Kidney capillary endothelial cell (primary cell): ENCODE measurements around the gene ROGDI.

Experiments
- DNase-seq: peaks from one replicate; pipeline ENCODE4 v3.0.0-alpha.2; 2018; ENCODE audit warnings: low spot score

The ROGDI gene, protein sequence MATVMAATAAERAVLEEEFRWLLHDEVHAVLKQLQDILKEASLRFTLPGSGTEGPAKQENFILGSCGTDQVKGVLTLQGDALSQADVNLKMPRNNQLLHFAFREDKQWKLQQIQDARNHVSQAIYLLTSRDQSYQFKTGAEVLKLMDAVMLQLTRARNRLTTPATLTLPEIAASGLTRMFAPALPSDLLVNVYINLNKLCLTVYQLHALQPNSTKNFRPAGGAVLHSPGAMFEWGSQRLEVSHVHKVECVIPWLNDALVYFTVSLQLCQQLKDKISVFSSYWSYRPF

DNA sequence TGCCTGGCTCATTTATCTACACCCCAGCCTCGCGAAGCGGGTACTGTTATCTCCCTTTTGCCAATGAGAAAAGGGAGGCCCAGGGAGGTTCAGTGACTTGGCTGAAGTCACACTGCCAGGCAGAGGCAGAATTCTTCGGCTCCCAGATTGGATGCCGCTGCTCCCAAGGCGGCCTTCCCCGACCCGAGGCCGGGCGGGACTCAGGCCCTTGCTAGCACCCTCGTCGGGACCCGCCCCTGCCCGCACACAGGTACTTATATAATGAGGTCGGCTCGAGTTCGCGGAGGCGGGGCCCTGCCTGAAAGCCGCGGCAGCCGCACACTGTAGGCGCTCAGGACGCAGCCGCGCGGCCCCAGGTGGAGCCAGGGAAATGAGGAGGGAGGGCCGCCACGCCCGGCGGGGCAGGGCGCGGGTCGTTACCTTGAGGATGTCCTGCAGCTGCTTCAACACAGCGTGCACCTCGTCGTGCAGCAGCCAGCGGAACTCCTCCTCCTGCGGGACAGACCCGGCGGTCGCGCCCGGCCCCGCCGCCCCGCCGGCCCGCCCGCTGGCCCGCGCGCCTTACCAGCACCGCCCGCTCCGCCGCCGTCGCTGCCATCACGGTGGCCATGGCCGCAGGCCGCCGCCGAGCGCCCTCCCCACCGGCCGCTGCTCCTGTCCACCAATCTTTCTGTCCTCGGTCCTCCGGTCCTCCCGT is at the start of gene ROGDI:
Gene ROGDI (minus strand): TSS at position 672 of the 697 bp plus-strand sequence. CDS start 62 bp downstream, at position 610.
- peak; percentile 29 for DNase-seq

DNA sequence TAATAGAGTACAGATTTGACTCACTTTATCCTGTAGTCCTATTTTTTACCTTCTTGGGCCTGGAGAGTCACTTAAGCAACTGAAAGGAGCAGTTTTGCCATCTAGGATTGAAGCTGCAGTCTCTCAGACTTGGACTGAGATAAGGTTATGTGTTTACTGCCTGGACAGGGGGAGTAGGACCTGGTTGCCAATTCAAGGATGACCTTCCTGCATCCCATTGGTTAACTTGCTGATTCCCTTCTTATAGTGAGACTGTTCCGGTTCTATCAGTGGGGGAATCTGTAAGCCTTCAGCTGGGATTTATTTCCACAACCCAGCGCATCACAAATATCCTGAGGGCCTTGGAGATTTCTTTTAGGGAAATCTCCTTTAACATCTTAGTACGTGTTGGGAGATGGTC is 47.8 kb upstream of the ROGDI start:
- DNase-seq = no peak

DNA sequence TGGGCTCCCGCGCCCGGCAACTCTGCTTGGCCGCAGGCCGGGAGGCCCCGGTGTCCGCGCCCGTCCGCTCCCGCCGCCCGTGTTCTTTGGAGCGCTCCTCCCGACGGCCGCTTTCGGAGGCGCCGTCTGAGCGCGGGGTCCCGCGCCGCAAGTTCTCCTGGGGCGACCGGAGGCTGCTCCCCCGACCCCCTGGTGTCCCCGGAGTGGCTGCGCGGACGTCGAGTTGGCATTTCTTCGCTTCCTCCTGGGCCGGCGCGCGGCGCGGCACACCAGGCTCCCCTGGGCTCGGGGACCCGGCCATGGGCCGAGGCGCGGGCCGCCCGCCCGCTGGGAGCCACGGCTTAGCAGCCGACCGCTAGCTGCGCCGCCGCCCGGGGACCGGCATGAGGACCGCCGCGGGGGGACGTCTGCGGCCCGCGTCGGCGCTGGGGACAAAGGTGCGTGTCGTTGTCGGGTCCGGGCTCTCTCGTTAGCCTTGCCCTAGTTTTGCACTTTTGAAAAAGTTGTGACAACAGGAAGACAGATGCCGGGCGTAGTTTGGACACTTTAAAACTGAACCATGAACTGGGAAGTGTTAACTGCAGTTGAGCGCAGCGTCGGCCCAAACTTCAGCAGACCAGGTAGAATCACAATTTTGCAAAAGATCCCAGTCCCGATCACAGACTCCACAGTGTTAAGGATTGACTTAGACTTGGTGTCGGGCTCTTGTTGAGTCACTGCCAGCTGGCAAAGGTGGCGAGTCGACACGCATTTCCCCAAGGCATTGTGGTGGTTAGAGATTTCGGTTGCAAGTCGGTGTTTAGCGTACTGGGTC is 45.5 kb upstream of the ROGDI start:
- peak; percentile 70 for DNase-seq

DNA sequence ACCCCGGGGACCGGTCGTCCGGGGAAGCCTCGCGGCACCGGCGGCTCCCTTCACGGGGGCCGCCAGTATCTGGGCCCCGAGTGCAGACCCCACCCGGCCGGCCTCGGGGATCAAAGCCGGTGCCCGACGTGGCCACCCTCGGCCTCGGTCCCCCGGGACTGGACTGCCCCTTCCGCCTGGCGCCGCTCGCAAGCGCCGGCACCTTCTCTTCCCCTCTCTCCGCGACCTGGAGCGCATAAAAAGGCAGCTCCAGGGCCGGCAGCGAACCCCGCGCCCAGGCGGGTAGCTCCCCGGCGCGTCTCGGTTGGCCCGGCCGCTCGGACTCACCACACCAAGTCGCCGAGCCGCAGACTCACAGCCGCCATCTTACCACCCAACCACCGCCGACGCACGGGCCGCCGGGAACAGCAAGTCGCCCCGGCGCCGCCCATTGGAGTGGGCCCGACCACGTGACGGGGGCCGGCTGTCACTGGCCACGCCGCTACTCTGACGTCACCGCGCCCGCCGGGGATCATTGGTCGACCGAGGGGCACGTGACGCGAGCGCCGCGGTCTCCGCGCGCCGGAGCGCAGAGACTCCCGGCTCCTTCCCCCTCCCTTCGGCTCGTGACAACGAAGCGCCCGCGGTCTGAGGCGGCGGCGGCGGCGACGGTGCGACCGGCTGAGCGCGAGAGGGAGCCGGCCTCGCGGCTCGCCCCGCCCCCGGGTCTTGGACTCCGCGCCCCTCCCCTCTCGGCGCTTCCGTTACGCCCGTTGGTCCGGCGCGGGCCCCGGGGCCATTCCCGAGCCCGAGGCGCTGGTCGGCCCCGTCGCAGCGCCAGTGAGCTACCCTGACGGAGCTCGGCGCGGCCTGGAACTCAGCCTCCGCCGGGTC is 44.7 kb upstream of the ROGDI start, which contains the start of the genes GLYR1 and UBN1:
Gene GLYR1 (minus strand): TSS at position 388 of the 873 bp plus-strand sequence. CDS start 23 bp downstream, at position 365.
Gene UBN1 (plus strand): TSS at position 581 of the 873 bp plus-strand sequence. CDS start 5,437 bp downstream, outside the sequence.
- peak; percentile 92 for DNase-seq

DNA sequence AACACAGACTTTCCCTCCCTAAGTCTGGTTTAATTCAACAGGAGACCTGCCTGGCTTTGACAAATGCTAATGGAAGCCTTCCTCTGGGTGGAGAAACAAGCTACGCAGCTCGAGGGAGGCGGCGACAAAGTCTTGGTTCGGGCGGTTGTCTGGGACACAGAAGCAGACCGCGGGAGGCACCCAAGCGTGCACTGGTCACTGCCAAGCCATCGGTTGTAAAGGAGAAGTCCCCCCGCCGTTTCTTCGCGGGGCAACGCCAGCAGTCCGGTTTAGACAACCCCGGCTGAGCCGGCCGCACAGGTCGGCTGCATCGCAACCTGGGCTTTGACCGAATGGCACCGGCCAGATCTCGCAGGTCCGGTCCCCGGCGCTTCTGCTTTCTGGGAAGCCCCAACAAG is 44.1 kb upstream of the ROGDI start:
- peak; percentile 52 for DNase-seq

DNA sequence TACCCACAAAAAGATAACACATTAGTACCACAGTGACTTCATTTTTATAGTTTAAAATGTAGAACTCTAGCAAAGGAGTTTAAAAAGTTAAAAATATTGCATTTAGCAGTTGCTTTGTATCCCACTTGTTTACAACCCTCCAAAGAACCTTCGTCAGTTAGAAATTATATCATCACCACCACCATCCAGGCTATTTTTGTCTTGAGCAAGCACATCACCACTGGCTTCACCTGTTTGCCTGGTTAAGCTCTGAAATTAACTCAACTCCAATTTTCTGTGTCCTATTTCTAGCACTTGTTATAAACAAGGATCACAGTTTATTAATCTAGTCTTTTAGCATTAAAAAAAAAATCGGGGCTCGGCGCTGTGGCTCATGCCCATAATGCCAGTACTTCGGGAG is 38.6 kb upstream of the ROGDI start:
- DNase-seq = no peak

DNA sequence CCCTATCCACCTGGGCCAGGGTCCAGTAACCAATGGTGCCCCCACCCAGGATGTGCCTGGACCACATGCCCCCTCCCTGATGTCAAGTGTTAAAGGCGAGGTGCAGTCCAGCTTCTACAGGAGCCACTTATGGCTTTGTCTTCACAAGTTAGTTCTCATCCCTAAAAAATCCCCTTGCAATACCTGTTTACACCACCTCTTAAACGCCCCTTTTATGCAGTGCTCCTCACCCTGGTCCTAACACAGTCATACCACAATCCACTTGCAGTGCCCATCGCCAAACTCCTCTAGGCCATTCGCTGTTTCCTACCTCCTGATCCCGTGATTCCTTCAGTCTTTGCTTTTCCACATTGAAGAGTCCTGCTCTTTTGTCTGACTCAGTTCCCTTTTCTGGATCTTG is 37.5 kb upstream of the ROGDI start:
- no peak for DNase-seq

DNA sequence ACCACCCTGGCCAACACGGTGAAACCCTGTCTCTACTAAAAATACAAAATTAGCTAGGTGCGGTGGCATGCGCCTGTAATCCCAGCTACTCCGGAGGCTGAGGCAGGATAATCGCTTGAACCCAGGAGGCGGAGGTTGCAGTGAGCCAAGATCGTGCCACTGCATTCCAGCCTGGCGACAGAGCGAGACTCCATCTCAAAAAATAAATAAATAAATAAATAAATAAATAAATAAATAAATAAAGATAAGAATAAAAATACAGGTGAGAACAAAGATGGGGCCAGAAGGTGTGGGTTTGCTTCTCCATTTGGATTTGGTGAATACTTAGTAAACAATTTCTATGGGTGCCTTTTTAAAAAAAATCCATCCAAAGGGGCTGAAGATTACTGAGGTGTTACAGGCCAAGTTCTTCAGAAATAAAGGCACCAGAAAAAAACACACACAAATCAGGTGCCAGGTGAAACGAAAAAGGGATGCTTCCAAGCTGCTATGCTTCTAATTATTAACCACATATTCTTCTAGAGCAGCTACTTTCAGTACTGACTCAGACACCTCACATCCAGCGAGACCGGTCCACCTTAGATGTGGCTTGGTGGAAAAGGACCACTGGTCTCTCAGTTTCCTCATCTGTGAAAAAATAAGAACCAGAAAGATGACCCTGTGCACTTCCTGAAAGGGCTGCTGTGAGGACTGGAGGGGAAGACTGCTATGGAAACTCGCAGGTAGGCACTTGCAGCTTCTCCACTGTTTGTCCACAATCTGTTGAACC is 35.5 kb upstream of the ROGDI start:
- DNase-seq = no peak

DNA sequence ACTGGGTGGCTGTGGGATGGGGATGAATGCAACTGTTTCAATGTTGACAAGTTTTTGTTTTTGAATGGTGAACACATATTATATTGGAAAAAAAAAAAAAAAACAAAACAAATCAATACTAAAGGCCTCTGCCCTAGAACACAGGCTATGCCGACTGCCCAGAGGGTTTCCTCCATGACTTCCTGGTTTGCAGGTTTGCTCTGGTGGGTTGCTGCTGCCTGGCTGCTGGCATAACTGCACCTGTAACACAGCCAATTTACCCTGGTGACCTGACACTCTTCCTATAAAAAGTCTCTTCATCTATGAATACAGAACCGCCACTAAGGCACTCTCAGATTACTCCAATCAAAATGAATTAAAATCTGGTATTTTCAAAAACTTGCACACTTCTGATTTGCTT is 34.3 kb upstream of the ROGDI start:
- no peak for DNase-seq

DNA sequence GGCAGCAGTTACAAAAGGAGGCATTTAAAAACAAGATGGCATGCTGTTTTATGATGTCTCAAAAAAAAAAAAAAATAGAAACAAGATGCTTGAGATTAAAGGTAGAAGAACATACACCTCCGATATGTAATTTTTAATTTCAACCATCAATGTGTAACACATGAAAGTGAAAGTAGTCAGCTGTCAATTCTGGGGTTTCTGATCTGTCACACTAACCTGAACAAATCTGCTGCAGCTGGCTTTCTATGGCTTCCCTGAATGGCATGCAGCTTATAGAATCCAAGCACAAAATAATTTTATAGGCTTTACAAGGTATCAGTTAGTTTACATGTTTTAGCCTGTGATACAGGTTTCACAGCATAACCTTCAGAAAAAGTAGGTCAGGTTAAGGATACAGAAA is 31.2 kb upstream of the ROGDI start:
- no peak for DNase-seq

DNA sequence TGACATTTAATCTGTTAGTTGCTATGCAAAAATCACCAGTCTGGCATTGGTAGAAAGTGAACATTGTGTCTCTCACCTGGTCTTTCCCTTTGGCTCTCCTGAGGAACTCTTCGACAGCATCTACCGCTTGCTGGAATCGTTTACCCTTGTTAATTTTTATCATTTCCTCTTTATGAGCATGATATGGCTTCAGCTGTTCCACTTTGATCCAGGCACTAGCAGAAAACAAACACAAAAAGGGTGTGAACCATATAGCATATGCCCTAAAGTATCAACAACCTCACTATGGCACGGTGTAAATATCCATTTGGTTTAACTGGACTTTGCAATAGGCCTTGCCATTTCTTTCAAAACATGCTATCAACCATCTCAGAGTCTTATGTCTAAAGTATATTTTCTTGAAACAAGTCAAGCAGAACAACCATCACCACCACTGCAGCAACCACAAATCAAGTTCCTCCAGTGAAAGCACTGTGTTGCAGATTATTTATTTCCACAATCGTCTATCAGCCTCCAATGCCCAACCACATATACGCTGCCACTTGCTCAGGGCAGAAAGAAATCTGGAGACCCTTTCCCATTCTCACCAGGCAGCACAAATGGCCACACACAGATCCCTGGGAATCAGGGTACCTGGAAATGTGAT is 30.4 kb upstream of the ROGDI start:
- DNase-seq = no peak

DNA sequence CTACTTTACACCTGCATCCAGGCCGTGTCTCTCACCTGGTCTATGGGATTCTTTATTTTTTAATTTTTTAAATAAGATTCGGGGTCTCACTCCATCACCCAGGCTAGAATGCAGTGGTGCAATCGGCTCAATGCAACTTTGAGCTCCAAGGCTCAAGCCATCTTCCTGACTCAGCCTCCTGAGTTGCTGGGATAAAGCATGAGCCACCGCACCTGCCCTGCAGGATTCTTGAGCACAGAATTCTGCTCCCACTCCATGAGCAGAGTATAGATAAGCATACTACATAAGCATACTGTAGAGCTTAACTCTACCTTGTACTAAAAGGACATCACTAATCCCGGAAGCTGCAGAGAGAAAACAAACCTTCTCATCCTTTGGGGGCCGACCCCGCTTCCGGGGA is 29.2 kb upstream of the ROGDI start:
- no peak for DNase-seq

DNA sequence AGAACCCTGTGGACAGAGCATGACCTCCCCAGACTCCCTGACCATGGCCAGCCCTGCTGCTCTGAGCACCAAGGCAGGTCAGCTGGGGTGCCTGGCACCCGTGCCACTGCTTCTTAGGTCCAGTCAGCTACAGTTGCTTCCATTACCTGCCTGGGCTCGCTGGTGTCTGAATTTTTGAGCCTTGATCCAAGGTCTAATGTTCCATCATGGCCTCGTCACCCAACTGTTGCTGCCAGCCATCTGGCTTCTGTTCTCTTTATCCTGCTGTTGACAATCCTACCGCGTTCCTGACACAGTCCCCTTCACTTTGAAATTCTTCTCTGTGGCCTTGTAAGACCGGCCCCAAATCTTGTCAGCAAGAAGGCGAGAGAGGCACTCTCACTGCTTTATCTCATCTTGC is 28.0 kb upstream of the ROGDI start:
- no peak for DNase-seq

DNA sequence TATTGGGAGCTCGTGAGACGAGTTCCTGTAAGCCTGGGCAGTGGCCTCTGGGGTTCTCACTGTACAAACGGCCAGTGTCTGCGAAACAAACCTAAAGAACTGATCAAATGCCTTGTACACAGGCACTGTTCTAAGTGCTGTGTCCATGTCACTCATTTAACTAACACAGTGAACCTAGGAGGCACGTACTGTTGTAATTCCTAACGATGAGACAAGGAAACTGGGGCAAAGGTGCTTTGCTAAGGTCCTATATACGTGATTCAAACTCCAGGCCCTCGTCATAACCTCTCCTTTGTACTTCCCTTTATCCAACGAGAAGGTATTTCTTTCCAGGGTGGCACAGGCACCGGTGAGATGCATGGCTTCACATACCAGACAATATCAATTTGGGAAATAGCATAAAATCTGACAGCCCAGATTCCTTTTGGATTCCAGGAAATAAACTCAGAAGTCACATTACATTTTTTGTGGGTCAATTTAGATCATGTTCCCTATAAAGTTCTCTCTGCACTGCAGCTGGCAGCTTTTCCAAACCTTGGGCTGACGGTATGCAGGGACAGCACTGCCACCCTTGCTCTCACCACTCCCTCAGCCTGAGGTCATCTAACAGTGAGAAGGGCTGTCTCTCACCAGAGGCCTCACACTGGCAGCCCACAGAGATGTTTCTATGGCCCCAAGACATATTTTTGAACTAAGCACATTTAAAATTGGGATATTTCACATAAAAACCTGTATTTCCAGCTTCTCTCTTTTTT is 26.3 kb upstream of the ROGDI start:
- DNase-seq = no peak

DNA sequence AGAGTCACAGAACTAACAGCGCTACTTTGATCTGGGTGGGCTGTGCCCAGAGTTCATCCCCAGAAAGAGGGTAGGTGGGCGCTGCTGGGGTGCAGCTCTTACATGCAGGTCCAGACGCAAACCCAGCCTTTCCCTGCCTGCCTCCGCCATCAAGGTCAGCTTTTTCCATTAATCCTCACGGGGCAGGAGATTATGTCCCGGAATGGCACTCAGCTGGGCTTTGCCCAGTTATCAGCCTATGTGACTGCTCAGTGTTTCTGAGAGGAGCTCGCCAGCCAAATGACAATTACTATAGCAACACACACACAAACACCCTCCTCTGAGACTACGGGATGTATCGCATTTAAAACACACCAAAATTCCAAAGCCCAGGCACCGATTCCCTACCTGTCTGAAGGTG is 24.5 kb upstream of the ROGDI start:
- DNase-seq = no peak

DNA sequence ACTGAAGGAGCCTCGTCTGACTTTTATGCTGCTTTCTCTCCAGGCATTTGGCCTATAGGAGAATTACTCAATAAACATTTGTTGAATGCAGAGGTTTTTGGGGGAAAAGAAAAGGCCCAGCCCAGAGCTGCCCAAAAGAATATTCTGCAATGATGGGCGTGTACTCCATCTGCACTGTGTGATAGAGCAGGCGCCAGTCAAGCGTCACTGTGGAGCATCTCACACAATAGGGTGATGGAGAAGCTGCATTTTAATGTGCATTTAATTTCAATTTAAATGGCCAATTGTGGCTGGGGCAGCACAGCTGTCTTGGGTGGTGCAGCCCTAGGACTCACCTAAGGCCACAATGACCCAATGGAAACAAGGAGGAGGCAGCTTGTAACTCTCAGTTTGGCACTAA is 24.1 kb upstream of the ROGDI start:
- no peak for DNase-seq

DNA sequence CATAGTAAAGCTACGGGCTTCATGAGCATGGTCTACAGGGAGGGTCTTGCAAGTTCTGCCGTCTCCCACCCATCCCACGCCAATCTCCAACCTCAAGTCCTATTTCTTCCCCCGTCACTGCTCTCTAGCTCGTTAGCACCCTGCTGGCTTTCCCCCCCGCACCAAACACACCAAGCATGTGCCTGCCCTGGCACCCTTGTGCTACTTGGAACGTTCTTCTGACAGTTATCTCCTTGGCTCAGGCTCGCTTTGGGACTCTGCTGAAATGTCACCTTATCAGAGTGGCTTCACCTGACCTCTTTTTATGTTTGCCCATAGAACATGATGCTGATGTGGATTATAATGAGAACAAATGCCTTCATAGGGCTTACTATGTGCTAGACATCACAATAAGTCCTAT is 22.8 kb upstream of the ROGDI start:
- no peak for DNase-seq

DNA sequence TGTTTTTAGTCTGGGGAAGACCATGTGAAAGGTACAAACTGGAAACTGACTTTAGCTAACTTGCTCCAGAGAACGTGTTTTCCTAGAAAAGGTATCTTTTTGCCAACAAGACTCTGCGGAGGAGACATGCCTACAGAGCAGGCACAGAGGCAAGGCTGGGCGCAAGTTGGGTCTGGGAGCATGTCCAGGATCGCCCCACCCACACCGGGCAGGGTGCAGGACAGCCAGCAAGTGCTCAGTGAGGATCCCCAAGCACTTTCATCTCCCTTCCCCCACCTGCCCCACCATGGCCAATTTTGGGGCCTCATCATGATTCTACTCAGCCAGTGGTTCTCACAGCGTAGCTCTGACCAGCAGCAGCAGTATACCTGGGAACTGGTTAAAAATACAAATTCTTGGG is 18.2 kb upstream of the ROGDI start:
- DNase-seq = no peak

DNA sequence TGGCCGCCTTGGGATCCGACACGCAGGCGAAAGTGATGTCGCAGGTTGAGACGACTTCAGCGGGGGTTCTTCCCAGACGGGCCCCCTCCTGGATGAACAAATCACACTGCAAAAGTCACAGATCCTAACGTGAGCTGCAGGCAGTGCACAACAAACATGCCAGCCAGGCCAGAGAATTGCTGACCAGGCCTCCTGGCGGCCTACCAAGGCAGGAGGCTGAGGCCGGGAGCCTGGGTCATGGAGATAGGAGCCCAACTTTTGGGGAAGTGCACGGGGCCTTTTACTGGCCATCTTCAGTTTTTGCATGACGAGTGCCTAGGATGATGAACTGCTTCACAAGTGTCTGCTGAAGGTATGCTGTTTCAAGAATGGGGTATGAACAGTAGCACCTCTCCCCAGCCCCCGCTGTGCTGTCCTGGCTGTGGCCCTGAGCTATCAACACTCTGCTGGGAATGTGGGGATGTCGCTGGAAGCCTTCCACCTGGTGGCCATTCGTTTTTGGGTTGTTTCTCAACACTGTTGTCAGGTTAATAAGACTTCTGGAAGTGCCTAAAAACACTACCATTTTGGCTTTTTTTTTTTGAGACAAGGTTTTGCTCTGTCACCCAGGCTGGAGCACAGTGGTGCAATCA is 12.2 kb upstream of the ROGDI start:
- DNase-seq = no peak
